Testis (tissue), 2 donors: ENCODE results near the gene PDIA4.

Source experiments
- POLR2A ChIP-seq: fragments of 450-650 bp; IDR thresholded peaks from one replicate; pipeline ENCODE4 v1.6.1; 2017; ENCODE audit warnings: antibody characterized with exemption, mild to moderate bottlenecking, moderate library complexity
- TF ChIP-seq, protein P1 (sequence below), 3 experiments: fragments of 450-650 bp in 2 of 3; fragments of 200-600 bp in 1 of 3; sonication (generic) in 1 of 3; IDR thresholded peaks; one replicate each; pipeline ENCODE4 v1.5.1; 2016 to 2019; ENCODE audit warnings: antibody characterized with exemption in 3 of 3, mild to moderate bottlenecking in 2 of 3, moderate library complexity in 1 of 3

GRCh38 chr7:149016876-149017275, 11.4 kb downstream of the PDIA4 start:
- TF ChIP-seq, protein P1, sequence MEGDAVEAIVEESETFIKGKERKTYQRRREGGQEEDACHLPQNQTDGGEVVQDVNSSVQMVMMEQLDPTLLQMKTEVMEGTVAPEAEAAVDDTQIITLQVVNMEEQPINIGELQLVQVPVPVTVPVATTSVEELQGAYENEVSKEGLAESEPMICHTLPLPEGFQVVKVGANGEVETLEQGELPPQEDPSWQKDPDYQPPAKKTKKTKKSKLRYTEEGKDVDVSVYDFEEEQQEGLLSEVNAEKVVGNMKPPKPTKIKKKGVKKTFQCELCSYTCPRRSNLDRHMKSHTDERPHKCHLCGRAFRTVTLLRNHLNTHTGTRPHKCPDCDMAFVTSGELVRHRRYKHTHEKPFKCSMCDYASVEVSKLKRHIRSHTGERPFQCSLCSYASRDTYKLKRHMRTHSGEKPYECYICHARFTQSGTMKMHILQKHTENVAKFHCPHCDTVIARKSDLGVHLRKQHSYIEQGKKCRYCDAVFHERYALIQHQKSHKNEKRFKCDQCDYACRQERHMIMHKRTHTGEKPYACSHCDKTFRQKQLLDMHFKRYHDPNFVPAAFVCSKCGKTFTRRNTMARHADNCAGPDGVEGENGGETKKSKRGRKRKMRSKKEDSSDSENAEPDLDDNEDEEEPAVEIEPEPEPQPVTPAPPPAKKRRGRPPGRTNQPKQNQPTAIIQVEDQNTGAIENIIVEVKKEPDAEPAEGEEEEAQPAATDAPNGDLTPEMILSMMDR (IDR thresholded peaks at IDR 0.05), result no peak
- no peak for TF ChIP-seq POLR2A
